Gastroesophageal sphincter (tissue), 4 donors: ENCODE results near the gene EVL. TPM values are rescaled to one million over a fixed set of nuclear protein-coding genes. Genes with fewer than 3 reads are reported as not detected.

Source experiments
- ATAC-seq: fragments of 150-250 bp; one replicate; pipeline ENCODE4 v1.9.1; 2016; ENCODE audit warnings: mild to moderate bottlenecking, moderate library complexity
- H3K27ac ChIP-seq, 4 donors: fragments of 200-600 bp; sonication (generic) in 3 of 4; 1 replicate in 3 of 4; 2 replicates in 1 of 4; pipeline ENCODE4 v1.5.1; 2016 to 2019
- H3K27me3 ChIP-seq: fragments of 200-600 bp; sonication (generic); one replicate; pipeline ENCODE4 v1.5.1; 2019
- H3K36me3 ChIP-seq, 2 donors: fragments of 200-600 bp; sonication (generic); one replicate each; pipeline ENCODE4 v1.5.1; 2019; ENCODE audit warnings: control low read depth in 1 of 2
- H3K4me1 ChIP-seq, 3 donors: fragments of 200-600 bp; sonication (generic); 1 replicate in 2 of 3; 2 replicates in 1 of 3; pipeline ENCODE4 v1.5.1; 2016 to 2019; ENCODE audit warnings: control low read depth in 2 of 3
- H3K4me3 ChIP-seq, 2 donors: fragments of 200-600 bp; sonication (generic); one replicate each; pipeline ENCODE4 v1.5.1; 2019; ENCODE audit warnings: mild to moderate bottlenecking in 1 of 2, moderate library complexity in 1 of 2
- H3K9me3 ChIP-seq, 3 donors: fragments of 200-600 bp; sonication (generic); one replicate each; pipeline ENCODE4 v1.5.1; 2017 to 2019; ENCODE audit warnings: control low read depth in 2 of 3
- EP300 ChIP-seq: sonication (generic); formaldehyde crosslinking; IDR thresholded peaks from one replicate; pipeline ENCODE4 v1.6.1; 2017; ENCODE audit warnings: antibody characterized with exemption, mild to moderate bottlenecking
- POLR2A ChIP-seq, 2 donors: fragments of 450-650 bp; IDR thresholded peaks; one replicate each; pipeline ENCODE4 v1.6.1; 2017; ENCODE audit warnings: antibody characterized with exemption in 2 of 2, mild to moderate bottlenecking in 2 of 2, moderate library complexity in 1 of 2
- POLR2AphosphoS5 ChIP-seq: sonication (generic); formaldehyde crosslinking; IDR thresholded peaks from one replicate; pipeline ENCODE4 v1.6.1; 2017; ENCODE audit warnings: antibody characterized with exemption
- WGBS, 2 donors: methylation state at CpG; one replicate each; pipeline ENCODE4 v1.1.5; 2018; ENCODE audit warnings: low coverage in 1 of 2; 5-methylcytosine and 5-hydroxymethylcytosine counted together
- total RNA-seq, 4 donors: library from RNA; depleted of rRNA; stranded (reverse); fragments of >200 nt; gene quantifications; one replicate each; pipeline ENCODE4 v1.1.0, GENCODE V29; 2016
- TF ChIP-seq, protein P1 (sequence below), 4 experiments: fragments of 200-600 bp in 2 of 4; fragments of 450-650 bp in 2 of 4; sonication (generic) in 1 of 4; IDR thresholded peaks; one replicate each; pipeline ENCODE4 v1.5.1; 2017 to 2019; ENCODE audit warnings: antibody characterized with exemption in 4 of 4, mild to moderate bottlenecking in 2 of 4, moderate library complexity in 2 of 4

The EVL gene
- total RNA-seq, 4 donors from 2014 or later: 36.1 to 42.6 (median 38.5) TPM

DNA sequence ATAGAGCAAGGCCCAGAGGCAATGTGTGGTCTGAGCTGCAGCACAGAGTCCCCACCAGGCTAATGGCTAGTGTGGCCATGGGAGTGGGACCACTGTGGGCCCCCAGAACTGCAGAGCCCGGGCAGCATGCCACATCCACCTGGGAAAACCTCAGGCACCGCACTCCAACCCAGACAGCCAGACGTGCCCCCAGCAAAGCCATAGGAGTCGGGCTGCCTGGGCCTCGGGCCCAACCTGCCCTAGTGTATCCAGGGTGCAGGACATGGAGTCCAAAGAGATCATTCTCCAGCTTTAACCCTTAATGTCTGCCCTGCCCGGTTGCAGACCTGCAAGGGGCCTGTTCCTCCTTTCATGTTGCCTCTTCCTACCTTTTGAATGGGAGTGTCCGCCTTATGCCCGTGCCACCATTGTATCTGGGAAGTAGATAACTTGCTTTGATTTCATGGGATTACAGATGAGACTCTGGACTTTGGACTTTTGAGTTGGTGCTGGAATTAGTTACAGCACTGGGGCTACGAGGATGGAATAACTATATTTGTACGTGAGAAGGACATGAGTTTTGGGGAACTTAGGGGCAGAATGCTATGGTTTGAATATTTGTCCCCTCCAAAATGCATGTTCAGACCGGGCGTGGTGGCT lies 123.3 kb downstream of the EVL start:
- Histone ChIP-seq H3K36me3 (no peaks in the 10 kb centered on the region), H3K4me1 (peaks cover 0 to 19% (median 6%) of the 10 kb centered on the region in 3 donors), H3K4me3 (no peak overlapping the region), H3K9me3 (no peaks in the 10 kb centered on the region), H3K27me3 (no peaks in the 10 kb centered on the region), H3K27ac (no peak overlapping the region)
- TF ChIP-seq POLR2A (IDR thresholded peaks at IDR 0.05): no peak
- no peak for TF ChIP-seq POLR2AphosphoS5
- ATAC-seq: no peak
- WGBS, 2 donors: 92% methylated on average over 4 of the region's 12 CpGs; no CpG with 5 or more reads in 1 of the 2 donors

DNA sequence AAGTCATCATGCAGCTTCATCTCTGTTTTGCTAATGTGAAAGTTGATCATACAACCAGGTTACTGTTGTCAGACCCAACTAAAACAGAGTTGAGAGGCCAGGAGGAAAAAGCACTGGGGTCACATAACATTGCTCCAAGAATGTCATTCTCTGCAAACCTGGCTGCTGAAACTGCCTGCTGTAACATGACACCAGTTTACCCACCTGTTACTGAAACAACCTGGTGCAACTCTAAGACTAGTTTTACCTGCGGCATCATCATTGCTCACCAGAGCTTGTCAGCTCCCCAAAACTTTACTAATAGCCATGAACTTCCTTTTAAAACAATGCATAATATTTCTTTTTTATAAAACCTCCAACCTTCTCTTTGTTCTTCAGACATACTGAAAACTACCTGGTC lies 124.9 kb downstream of the EVL start:
- H3K9me3 ChIP-seq: no peaks in the 10 kb centered on the region
- H3K4me3 ChIP-seq: no peak overlapping the region
- 91 to 100% methylated on average over 1 of the region's 1 CpG for whole genome bisulfite sequencing, 2 donors
- H3K27ac ChIP-seq: no peak overlapping the region
- no peak for TF ChIP-seq POLR2AphosphoS5
- TF ChIP-seq, protein P1, sequence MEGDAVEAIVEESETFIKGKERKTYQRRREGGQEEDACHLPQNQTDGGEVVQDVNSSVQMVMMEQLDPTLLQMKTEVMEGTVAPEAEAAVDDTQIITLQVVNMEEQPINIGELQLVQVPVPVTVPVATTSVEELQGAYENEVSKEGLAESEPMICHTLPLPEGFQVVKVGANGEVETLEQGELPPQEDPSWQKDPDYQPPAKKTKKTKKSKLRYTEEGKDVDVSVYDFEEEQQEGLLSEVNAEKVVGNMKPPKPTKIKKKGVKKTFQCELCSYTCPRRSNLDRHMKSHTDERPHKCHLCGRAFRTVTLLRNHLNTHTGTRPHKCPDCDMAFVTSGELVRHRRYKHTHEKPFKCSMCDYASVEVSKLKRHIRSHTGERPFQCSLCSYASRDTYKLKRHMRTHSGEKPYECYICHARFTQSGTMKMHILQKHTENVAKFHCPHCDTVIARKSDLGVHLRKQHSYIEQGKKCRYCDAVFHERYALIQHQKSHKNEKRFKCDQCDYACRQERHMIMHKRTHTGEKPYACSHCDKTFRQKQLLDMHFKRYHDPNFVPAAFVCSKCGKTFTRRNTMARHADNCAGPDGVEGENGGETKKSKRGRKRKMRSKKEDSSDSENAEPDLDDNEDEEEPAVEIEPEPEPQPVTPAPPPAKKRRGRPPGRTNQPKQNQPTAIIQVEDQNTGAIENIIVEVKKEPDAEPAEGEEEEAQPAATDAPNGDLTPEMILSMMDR (IDR thresholded peaks at IDR 0.05): no peak
- TF ChIP-seq EP300: no peak
- TF ChIP-seq POLR2A (IDR thresholded peaks at IDR 0.05): no peak
- ATAC-seq: no peak
- H3K4me1 ChIP-seq: peaks cover 0 to 20% (median 6%) of the 10 kb centered on the region in 3 donors
- no peaks in the 10 kb centered on the region for H3K27me3 ChIP-seq
- no peaks in the 10 kb centered on the region for H3K36me3 ChIP-seq

DNA sequence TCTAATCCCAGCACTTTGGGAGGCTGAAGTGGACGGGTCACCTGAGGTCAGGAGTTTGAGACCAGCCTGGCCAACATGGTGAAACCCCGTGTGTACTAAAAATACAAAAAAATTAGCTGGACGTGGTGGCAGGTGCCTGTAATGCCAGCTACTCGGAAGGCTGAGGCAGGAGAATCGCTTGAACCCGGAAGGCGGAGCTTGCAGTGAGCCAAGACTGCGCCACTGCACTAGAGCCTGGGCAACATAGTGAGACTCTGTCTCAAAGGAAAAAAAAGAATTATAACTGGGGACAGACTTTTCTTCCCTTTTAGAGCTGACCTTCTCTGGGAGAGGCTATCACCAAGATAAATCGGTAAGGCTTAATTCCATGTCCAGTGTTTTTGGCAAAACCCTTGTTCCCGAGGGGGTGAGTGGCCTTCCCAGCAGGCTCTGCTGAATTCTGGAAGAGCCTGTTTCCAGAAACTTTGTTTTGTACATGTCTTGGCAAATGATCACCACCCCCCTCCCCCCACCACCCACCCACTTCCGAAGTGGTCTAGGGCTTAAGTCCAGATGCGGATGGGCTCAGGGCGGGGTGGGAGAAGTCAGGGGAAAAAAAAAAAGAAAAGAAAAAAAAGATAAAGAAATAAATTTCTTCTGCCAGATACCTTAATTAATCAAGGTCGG lies 126.5 kb downstream of the EVL start:
- Histone ChIP-seq H3K27me3 (no peaks in the 10 kb centered on the region), H3K4me3 (peak overlapping the region in 1 of 2 donors; percentile 55), H3K27ac (peak overlapping the region in 3 of 4 donors; percentile 88 to 94 (median 91)), H3K4me1 (peaks cover 0 to 20% (median 6%) of the 10 kb centered on the region in 3 donors), H3K9me3 (no peaks in the 10 kb centered on the region), H3K36me3 (no peaks in the 10 kb centered on the region)
- ATAC-seq: no peak
- WGBS, 2 donors: 73 to 79% methylated on average over 7 to 11 of the region's 14 CpGs
- TF ChIP-seq, protein P1 (IDR thresholded peaks at IDR 0.05): no peak
- no peak for TF ChIP-seq POLR2A (IDR thresholded peaks at IDR 0.05)
- no peak for TF ChIP-seq EP300

DNA sequence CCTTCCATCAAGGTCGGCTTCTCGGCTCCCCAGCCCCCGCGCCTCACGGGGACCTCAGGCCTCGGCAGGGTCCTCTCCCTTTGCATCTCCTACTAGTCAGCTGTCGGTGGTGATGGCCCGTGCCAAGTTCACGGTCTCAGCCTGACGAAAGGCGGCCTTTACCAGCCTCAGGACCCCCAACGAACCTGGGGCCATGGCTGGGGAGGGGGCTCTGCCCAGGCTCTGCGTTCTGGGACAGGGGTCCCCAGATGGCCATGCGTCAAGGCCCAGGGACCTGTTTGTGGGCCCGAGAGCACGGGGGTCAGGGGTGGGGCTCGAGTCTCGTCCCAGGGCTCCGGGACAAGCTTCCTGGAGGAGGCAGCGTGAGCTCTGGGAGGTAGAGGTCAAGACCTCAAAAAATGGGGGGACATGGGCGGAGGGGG lies 127.0 kb downstream of the EVL start:
- no peaks in the 10 kb centered on the region for H3K27me3 ChIP-seq
- H3K4me3 ChIP-seq: peak overlapping the region; percentile 28 to 55
- no peak for ATAC-seq
- WGBS, 2 donors: 18 to 37% methylated on average over 2 to 11 of the region's 21 CpGs
- H3K4me1 ChIP-seq: peaks cover 0 to 20% (median 6%) of the 10 kb centered on the region in 3 donors
- H3K27ac ChIP-seq: peak overlapping the region; percentile 78 to 94 (median 90)
- H3K9me3 ChIP-seq: no peaks in the 10 kb centered on the region
- H3K36me3 ChIP-seq: no peaks in the 10 kb centered on the region
- TF ChIP-seq, protein P1 (IDR thresholded peaks at IDR 0.05): no peak
- no peak for TF ChIP-seq EP300

DNA sequence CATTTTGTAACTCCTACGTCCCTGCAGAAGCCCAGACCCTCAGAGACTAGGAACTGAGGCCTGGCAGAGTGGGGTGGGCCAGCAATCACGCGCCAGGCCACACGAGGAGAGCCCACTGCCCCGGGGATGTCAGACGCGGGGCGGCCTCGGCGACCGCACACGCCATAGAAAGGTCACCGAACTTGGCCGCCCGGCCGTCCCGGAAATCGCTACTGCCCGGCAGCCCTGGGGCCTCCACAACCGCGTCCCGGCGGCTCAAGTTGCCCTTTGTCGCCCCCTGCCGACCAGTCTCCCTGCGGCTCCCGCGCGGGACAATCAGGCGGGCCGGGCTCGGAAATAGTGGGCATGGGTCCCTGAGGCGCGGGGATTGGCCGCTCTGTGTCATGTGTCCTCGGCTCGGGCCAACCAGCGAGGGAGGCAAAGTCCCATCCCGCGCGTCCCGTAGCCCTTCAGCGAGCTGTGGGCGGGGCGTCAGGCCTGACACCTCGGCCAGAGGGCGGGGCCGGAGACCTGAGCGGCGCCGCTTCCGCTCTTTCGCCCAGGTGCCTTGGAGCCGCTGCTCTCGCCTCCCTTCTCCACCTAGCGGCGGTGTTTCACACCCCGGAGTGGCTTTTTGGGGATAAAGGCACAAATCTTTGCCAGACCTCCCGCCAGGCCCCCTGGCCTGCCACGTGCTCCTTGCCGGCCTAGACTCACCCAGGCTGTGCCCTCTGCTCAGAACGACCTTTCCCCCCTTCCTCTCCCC lies 127.6 kb downstream of the EVL start:
- TF ChIP-seq, protein P1 (IDR thresholded peaks at IDR 0.05): peak in 3 of 4 experiments; percentile 88 to 90 (median 90)
- TF ChIP-seq POLR2A (IDR thresholded peaks at IDR 0.05): peak; percentile 32 to 39
- peak; percentile 68 for TF ChIP-seq POLR2AphosphoS5
- no peak for TF ChIP-seq EP300
- no peaks in the 10 kb centered on the region for H3K36me3 ChIP-seq
- no peaks in the 10 kb centered on the region for H3K27me3 ChIP-seq
- H3K4me3 ChIP-seq: peak overlapping the region; percentile 28 to 55
- peak overlapping the region; percentile 78 to 94 (median 90) for H3K27ac ChIP-seq
- H3K4me1 ChIP-seq: peaks cover 0 to 20% (median 6%) of the 10 kb centered on the region in 3 donors
- peak; percentile 100 for ATAC-seq
- no peaks in the 10 kb centered on the region for H3K9me3 ChIP-seq
- 14 to 44% methylated on average over 2 to 4 of the region's 62 CpGs for WGBS, 2 donors
